Muscle layer of colon (tissue), 2 donors: ENCODE measurements around the gene CSNK1G2.
"Not testable (repeated sequence)": the region's sequence is repeated elsewhere in the genome, so short reads cannot be mapped to it uniquely, and the experiment has no call there.

Experiments used
- H3K27ac ChIP-seq: one replicate; pipeline ENCODE4 v1.7.0; 2013; ENCODE audit warnings: low read depth, mild to moderate bottlenecking, low read length, moderate library complexity
- H3K27me3 ChIP-seq, 2 donors: one replicate each; pipeline ENCODE4 v1.7.0; 2013; ENCODE audit warnings: low read length in 2 of 2, mild to moderate bottlenecking in 2 of 2; ENCODE audit not compliant: insufficient read depth in 2 of 2, control insufficient read depth in 1 of 2
- H3K36me3 ChIP-seq: one replicate; pipeline ENCODE4 v1.7.0; 2013; ENCODE audit warnings: mild to moderate bottlenecking, low read length; ENCODE audit not compliant: insufficient read depth
- H3K4me1 ChIP-seq: one replicate; pipeline ENCODE4 v1.7.0; 2013; ENCODE audit warnings: mild to moderate bottlenecking, low read length; ENCODE audit not compliant: insufficient read depth
- H3K4me3 ChIP-seq, 2 donors: one replicate each; pipeline ENCODE4 v1.7.0; 2013; ENCODE audit warnings: low read length in 2 of 2, low read depth in 1 of 2, mild to moderate bottlenecking in 1 of 2, moderate library complexity in 1 of 2
- H3K9ac ChIP-seq: one replicate; pipeline ENCODE4 v1.7.0; 2013; ENCODE audit warnings: low read length
- H3K9me3 ChIP-seq: one replicate; pipeline ENCODE4 v1.7.0; 2013; ENCODE audit warnings: mild to moderate bottlenecking, low read length
- donor health status: abdominal sarcoma.
- donor health status: Adenocarcinoma of cecum.

Gene CSNK1G2

DNA sequence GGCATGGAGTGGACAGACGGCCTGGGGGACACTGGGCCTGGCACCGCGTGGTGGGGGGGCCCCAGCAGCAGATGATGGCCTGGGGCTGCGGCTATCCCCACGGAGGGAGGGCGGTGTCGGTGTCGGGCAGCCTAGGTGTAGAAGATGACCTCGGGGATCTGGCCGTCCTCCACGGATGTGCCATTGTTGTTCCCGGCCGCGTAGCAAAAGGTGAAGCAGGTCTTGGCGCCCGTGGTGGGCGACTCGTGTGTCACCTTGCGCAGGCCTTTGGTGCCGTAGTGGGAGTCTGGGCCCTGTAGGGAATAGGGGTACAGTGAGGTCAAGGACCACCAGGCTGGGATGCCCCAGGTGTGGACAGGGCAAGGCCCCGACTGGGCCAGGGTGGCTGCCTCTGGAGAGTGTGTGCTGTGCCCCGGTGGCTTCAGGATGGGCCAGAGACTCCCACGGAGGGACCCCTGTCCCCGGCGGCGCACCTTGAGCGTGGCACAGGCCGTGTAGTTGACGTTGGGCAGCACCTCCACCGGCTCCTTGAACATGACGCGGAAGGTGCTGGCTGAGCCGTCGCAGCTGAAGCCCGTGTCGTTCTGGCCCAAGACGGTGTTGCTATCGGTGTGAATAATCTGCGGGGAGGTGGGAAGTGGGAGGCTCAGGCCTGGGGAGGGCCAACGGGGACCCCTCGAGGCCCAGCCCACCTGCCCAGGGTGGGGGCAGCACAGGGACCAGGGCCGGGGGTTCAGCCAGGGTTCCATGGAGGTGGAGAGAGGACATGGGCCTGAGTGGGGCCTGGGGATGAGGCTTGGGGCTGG lies 45.6 kb downstream of the CSNK1G2 start:
- H3K27ac ChIP-seq: no peak overlapping the region
- H3K36me3 ChIP-seq: peaks cover 44% of the 10 kb centered on the region
- H3K4me3 ChIP-seq: no peak overlapping the region
- no peaks in the 10 kb centered on the region for H3K9me3 ChIP-seq
- no peaks in the 10 kb centered on the region for H3K4me1 ChIP-seq
- H3K9ac ChIP-seq: no peak overlapping the region
- H3K27me3 ChIP-seq: no peaks in the 10 kb centered on the region

- Histone ChIP-seq H3K4me3 (no peak overlapping the region), H3K4me1 (no peaks in the 10 kb centered on the region), H3K27ac (no peak overlapping the region), H3K9ac (no peak overlapping the region), H3K9me3 (no peaks in the 10 kb centered on the region), H3K36me3 (peaks cover 43% of the 10 kb centered on the region), H3K27me3 (no peaks in the 10 kb centered on the region)
These were observed 46.5 kb downstream of the CSNK1G2 start for GRCh38 chr19:1987197-1988187.

GRCh38 chr19:1988464-1988863 lies 47.5 kb downstream of the CSNK1G2 start:
- H3K4me1 ChIP-seq, H3K9ac ChIP-seq, H3K4me3 ChIP-seq, H3K9me3 ChIP-seq, H3K27me3 ChIP-seq, H3K27ac ChIP-seq: not testable (repeated sequence)
- H3K36me3 ChIP-seq: peaks cover 47% of the 10 kb centered on the region

- no peak overlapping the region for H3K4me3 ChIP-seq
- peaks cover 44% of the 10 kb centered on the region for H3K36me3 ChIP-seq
- H3K9me3 ChIP-seq: no peaks in the 10 kb centered on the region
- H3K27ac ChIP-seq: no peak overlapping the region
- H3K4me1 ChIP-seq: no peaks in the 10 kb centered on the region
- no peak overlapping the region for H3K9ac ChIP-seq
- H3K27me3 ChIP-seq: no peaks in the 10 kb centered on the region
These were observed 48.7 kb downstream of the CSNK1G2 start for GRCh38 chr19:1989513-1990229.

DNA sequence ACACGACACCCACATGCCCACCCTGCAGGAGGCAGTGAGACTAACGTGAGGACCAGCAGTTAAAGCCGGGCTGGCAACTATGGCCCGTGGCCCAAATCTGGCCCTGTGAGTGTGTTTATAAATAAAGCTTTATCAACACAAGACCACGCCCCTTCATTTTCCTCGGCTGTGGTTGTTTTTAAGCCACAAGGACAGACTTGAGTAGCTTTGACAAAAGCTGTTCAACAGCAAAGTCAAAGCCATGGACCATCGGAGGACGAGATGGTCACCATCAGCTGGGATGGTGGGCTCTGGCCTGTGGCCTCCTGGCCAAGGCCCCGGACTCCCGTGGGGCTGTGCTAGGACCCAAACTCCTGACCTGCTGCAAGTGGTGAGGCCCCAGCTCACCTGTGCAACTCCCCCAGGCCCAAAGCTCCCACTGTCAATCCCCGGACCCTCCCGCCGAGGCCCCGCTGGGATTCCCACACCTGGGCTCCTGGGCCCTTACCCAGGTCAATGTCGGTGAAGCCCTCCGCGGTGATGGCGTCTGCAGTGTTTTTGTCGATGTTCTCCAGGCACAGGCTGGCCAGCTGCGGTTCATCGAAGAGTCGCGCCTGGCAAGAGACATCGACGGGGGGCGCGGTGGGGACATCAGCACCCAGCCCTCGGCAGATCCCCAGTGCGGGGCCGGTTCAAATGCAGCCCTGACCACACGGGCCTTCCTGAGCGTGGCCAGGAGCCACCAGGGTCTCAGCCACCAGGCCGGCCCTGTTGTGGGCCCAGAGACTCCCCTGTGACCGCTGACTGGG lies 49.5 kb downstream of the CSNK1G2 start:
- no peak overlapping the region for H3K27ac ChIP-seq
- no peak overlapping the region for H3K4me3 ChIP-seq
- H3K9ac ChIP-seq: no peak overlapping the region
- no peaks in the 10 kb centered on the region for H3K4me1 ChIP-seq
- H3K27me3 ChIP-seq: no peaks in the 10 kb centered on the region
- peaks cover 44% of the 10 kb centered on the region for H3K36me3 ChIP-seq
- H3K9me3 ChIP-seq: no peaks in the 10 kb centered on the region

GRCh38 chr19:1991018-1991913 lies 50.3 kb downstream of the CSNK1G2 start:
- peaks cover 44% of the 10 kb centered on the region for H3K36me3 ChIP-seq

DNA sequence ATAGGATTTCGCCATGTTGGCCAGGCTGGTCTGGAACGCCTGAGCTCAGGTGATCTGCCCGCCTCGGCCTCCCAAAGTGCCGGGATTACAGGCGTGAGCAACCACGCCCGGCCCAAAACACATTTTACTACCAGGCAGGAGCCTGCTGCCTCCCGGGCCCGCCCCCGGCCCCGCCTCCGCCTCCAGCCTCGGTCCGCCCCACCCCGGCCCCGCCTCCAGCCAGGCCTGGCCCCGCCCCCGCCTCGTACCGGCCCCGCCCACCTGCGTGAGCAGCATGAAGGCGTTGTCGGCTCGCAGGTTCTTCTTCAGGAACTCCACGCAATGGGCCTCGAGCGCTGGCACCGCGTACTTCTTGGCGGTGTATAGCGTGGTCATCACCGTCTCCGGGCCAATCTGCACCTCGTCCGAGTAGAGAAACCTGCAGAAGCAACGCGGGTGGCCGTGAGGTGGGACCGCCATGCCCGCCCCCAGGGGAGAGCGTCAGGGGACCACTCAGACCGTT lies 51.8 kb downstream of the CSNK1G2 start:
- H3K27ac ChIP-seq: no peak overlapping the region
- peaks cover 42% of the 10 kb centered on the region for H3K36me3 ChIP-seq
- H3K9ac ChIP-seq: no peak overlapping the region
- no peaks in the 10 kb centered on the region for H3K9me3 ChIP-seq
- H3K27me3 ChIP-seq: no peaks in the 10 kb centered on the region
- no peaks in the 10 kb centered on the region for H3K4me1 ChIP-seq
- no peak overlapping the region for H3K4me3 ChIP-seq

More at GRCh38 chr19:1991018-1991913, 50.3 kb downstream of the CSNK1G2 start:
- H3K9me3 ChIP-seq: no peaks in the 10 kb centered on the region
- no peaks in the 10 kb centered on the region for H3K27me3 ChIP-seq
- no peak overlapping the region for H3K4me3 ChIP-seq
- no peak overlapping the region for H3K27ac ChIP-seq
- no peak overlapping the region for H3K9ac ChIP-seq
- H3K4me1 ChIP-seq: no peaks in the 10 kb centered on the region

GRCh38 chr19:1997353-1998233 lies 56.6 kb downstream of the CSNK1G2 start:
- Histone ChIP-seq H3K4me1 (no peaks in the 10 kb centered on the region), H3K4me3 (no peak overlapping the region), H3K9ac (no peak overlapping the region), H3K27ac (no peak overlapping the region), H3K27me3 (no peaks in the 10 kb centered on the region), H3K36me3 (peaks cover 30% of the 10 kb centered on the region), H3K9me3 (no peaks in the 10 kb centered on the region)
